ENCODE measurements around the gene DDI1. TPM values are rescaled to one million over a fixed set of nuclear protein-coding genes. Genes with fewer than 3 reads are reported as not detected.

Gene DDI1
- total RNA-seq: not detected in 2 replicates
- long read RNA-seq: 0 reads

- TF ChIP-seq CTCF (IDR thresholded peaks at IDR 0.05; ENCODE audit: unreplicated experiment): no peak
- Mint-ChIP-seq H3K4me1 (ENCODE audit: low read depth) (peaks cover 2% of the 10 kb centered on the region), H3K27ac (no peak within 1 kb of the TSS), H3K4me3 (ENCODE audit: low read depth) (no peak within 1 kb of the TSS), H3K27me3 (no peaks in the 10 kb centered on the region), H3K9me3 (ENCODE audit: low read depth) (no peaks in the 10 kb centered on the region), H3K36me3 (ENCODE audit: insufficient read depth) (no peaks in the 10 kb centered on the region)
- no peak for DNase-seq (ENCODE audit: low spot score, unreplicated experiment)
Observed at GRCh38 chr11:104036588-104036987, at the start of gene DDI1. DDI1 (plus strand) TSS chr11:104036640; CDS start chr11:104036823, 183 bp downstream.

GRCh38 chr11:103987629-103988594 lies 48.5 kb upstream of the DDI1 start:
- no peak overlapping the region for H3K27ac Mint-ChIP-seq
- H3K4me3 Mint-ChIP-seq (ENCODE audit: low read depth): no peak overlapping the region
- H3K36me3 Mint-ChIP-seq (ENCODE audit: insufficient read depth): no peaks in the 10 kb centered on the region
- no peak for DNase-seq (ENCODE audit: low spot score, unreplicated experiment)
- no peak for TF ChIP-seq CTCF (IDR thresholded peaks at IDR 0.05; ENCODE audit: unreplicated experiment)
- H3K4me1 Mint-ChIP-seq (ENCODE audit: low read depth): peaks cover 3% of the 10 kb centered on the region
- H3K9me3 Mint-ChIP-seq (ENCODE audit: low read depth): peaks cover 10% of the 10 kb centered on the region
- H3K27me3 Mint-ChIP-seq: no peaks in the 10 kb centered on the region

- Mint-ChIP-seq H3K36me3 (ENCODE audit: insufficient read depth) (no peaks in the 10 kb centered on the region), H3K27me3 (no peaks in the 10 kb centered on the region), H3K4me1 (ENCODE audit: low read depth) (peaks cover 3% of the 10 kb centered on the region), H3K9me3 (ENCODE audit: low read depth) (peaks cover 10% of the 10 kb centered on the region), H3K27ac (no peak overlapping the region), H3K4me3 (ENCODE audit: low read depth) (no peak overlapping the region)
- TF ChIP-seq CTCF (IDR thresholded peaks at IDR 0.05; ENCODE audit: unreplicated experiment): no peak
- no peak for DNase-seq (ENCODE audit: low spot score, unreplicated experiment)
Observed at GRCh38 chr11:103988595-103988969, 47.9 kb upstream of the DDI1 start.

- H3K27me3 Mint-ChIP-seq: no peaks in the 10 kb centered on the region
- H3K9me3 Mint-ChIP-seq (ENCODE audit: low read depth): no peaks in the 10 kb centered on the region
- H3K36me3 Mint-ChIP-seq (ENCODE audit: insufficient read depth): no peaks in the 10 kb centered on the region
- H3K27ac Mint-ChIP-seq: no peak overlapping the region
- DNase-seq (ENCODE audit: low spot score, unreplicated experiment): no peak
- H3K4me3 Mint-ChIP-seq (ENCODE audit: low read depth): no peak overlapping the region
- TF ChIP-seq CTCF (IDR thresholded peaks at IDR 0.05; ENCODE audit: unreplicated experiment): no peak
- no peaks in the 10 kb centered on the region for H3K4me1 Mint-ChIP-seq (ENCODE audit: low read depth)
Observed at GRCh38 chr11:103993507-103993906, 42.9 kb upstream of the DDI1 start.

GRCh38 chr11:103994094-103994493 lies 42.3 kb upstream of the DDI1 start:
- Mint-ChIP-seq H3K4me1 (ENCODE audit: low read depth) (no peaks in the 10 kb centered on the region), H3K36me3 (ENCODE audit: insufficient read depth) (no peaks in the 10 kb centered on the region), H3K9me3 (ENCODE audit: low read depth) (no peaks in the 10 kb centered on the region), H3K27ac (no peak overlapping the region), H3K27me3 (no peaks in the 10 kb centered on the region), H3K4me3 (ENCODE audit: low read depth) (no peak overlapping the region)
- DNase-seq (ENCODE audit: low spot score, unreplicated experiment): no peak
- no peak for TF ChIP-seq CTCF (IDR thresholded peaks at IDR 0.05; ENCODE audit: unreplicated experiment)

All from progenitor cell of endocrine pancreas (in vitro differentiated cells).